WERI-Rb-1 (cell line): ENCODE measurements around the gene ATRIP.

Source experiments
- DNase-seq: peaks from one replicate; pipeline ENCODE4 v3.0.0-alpha.2; 2020
- H3K27ac ChIP-seq: fragments of 250-450 bp; sonication (Bioruptor Pico); 2 replicates; pipeline ENCODE4 v1.5.1; 2020; ENCODE audit warnings: mild to moderate bottlenecking, moderate library complexity
- H3K27me3 ChIP-seq: fragments of 250-450 bp; sonication (Bioruptor Pico); 2 replicates; pipeline ENCODE4 v1.5.1; 2021; ENCODE audit warnings: mild to moderate bottlenecking, low read depth, moderate library complexity; ENCODE audit not compliant: insufficient read depth, severe bottlenecking
- H3K36me3 ChIP-seq: fragments of 250-450 bp; sonication (Bioruptor Pico); 2 replicates; pipeline ENCODE4 v1.5.1; 2020; ENCODE audit warnings: mild to moderate bottlenecking, moderate library complexity
- H3K4me3 ChIP-seq: 2 replicates; pipeline ENCODE4 v1.5.1; 2011; ENCODE audit warnings: low read depth, mild to moderate bottlenecking, control low read depth, low read length
- H3K9me3 ChIP-seq: fragments of 250-450 bp; sonication (Bioruptor Pico); 2 replicates; pipeline ENCODE4 v1.5.1; 2021; ENCODE audit warnings: mild to moderate bottlenecking, moderate library complexity; ENCODE audit not compliant: severe bottlenecking
- CTCF ChIP-seq: IDR thresholded peaks from 2 replicates; pipeline ENCODE4 v1.5.1; 2011; ENCODE audit warnings: low read depth, mild to moderate bottlenecking, control low read depth, inconsistent platforms, low read length

Gene ATRIP

GRCh38 chr3:48422272-48422671, 24.3 kb upstream of the ATRIP start:
- H3K36me3 ChIP-seq: peaks cover 54% of the 10 kb centered on the region
- no peak overlapping the region for H3K27ac ChIP-seq
- DNase-seq: no peak
- peak; percentile 45 for TF ChIP-seq CTCF
- no peak overlapping the region for H3K4me3 ChIP-seq
- H3K9me3 ChIP-seq: no peaks in the 10 kb centered on the region
- no peaks in the 10 kb centered on the region for H3K27me3 ChIP-seq

- no peak for TF ChIP-seq CTCF
- Histone ChIP-seq H3K36me3 (peaks cover 51% of the 10 kb centered on the region), H3K27ac (no peak overlapping the region), H3K27me3 (no peaks in the 10 kb centered on the region), H3K4me3 (no peak overlapping the region), H3K9me3 (no peaks in the 10 kb centered on the region)
- no peak for DNase-seq
These were observed 23.9 kb upstream of the ATRIP start for GRCh38 chr3:48422681-48423080.

- H3K36me3 ChIP-seq: peaks cover 46% of the 10 kb centered on the region
- no peak overlapping the region for H3K27ac ChIP-seq
These were observed 23.2 kb upstream of the ATRIP start for GRCh38 chr3:48423241-48423882.

GRCh38 chr3:48423883-48424695, 22.4 kb upstream of the ATRIP start:
- H3K4me3 ChIP-seq: no peak overlapping the region
- no peak for TF ChIP-seq CTCF
- H3K36me3 ChIP-seq: peaks cover 38% of the 10 kb centered on the region
- H3K27me3 ChIP-seq: no peaks in the 10 kb centered on the region
- no peak overlapping the region for H3K27ac ChIP-seq
- H3K9me3 ChIP-seq: no peaks in the 10 kb centered on the region
- no peak for DNase-seq

More at GRCh38 chr3:48423241-48423882, 23.2 kb upstream of the ATRIP start:
- Histone ChIP-seq H3K9me3 (no peaks in the 10 kb centered on the region), H3K27me3 (no peaks in the 10 kb centered on the region), H3K4me3 (no peak overlapping the region)
- DNase-seq: no peak
- TF ChIP-seq CTCF: no peak

- Histone ChIP-seq H3K27ac (no peak overlapping the region), H3K4me3 (no peak overlapping the region), H3K9me3 (no peaks in the 10 kb centered on the region), H3K27me3 (no peaks in the 10 kb centered on the region), H3K36me3 (peaks cover 32% of the 10 kb centered on the region)
- DNase-seq: no peak
- TF ChIP-seq CTCF: no peak
These were observed 21.2 kb upstream of the ATRIP start for GRCh38 chr3:48425281-48425812.
